Endothelial cell of umbilical vein (primary cell): ENCODE results near the gene LCMT1. TPM values are rescaled to one million over a fixed set of nuclear protein-coding genes. Genes with fewer than 3 reads are reported as not detected.

Experiments
- BruUV-seq: library from RNA; stranded (reverse); fragments of 400-500 nt; replicated peaks from 2 replicates; lab custom pipeline; 2021; lab: Mats Ljungman, UMichigan
- CTCF ChIA-PET: fragments of 300-600, 350-600 bp; sonication (Branson Sonifier 250); formaldehyde crosslinking; loops from one replicate; lab custom pipeline; 2021; ENCODE audit warnings: antibody characterized with exemption, inconsistent platforms; lab: Charles Lee
- POLR2A ChIA-PET: fragments of 300-600, 350-600 bp; sonication (Branson Sonifier 250); formaldehyde crosslinking; loops from one replicate; lab custom pipeline; 2021; ENCODE audit warnings: antibody characterized with exemption, inconsistent platforms; lab: Charles Lee
- DNase-seq: peaks from one replicate; pipeline ENCODE4 v3.0.0-alpha.2; 2011; ENCODE audit warnings: low read depth, low spot score
- FAIRE-seq: peaks from 2 replicates; lab custom pipeline; 2011; peaks lifted over from hg19 to GRCh38; lab: Jason Lieb, UNC
- H2AFZ ChIP-seq: 2 replicates; pipeline ENCODE4 v1.6.0; 2012; ENCODE audit warnings: low read depth, low read length, control low read depth, inconsistent platforms
- H3K27ac ChIP-seq: 2 replicates; pipeline ENCODE4 v1.5.1; 2011; ENCODE audit warnings: low read depth, mild to moderate bottlenecking, control low read depth, low read length, moderate library complexity; ENCODE audit not compliant: insufficient read depth
- H3K27me3 ChIP-seq, 2 experiments: 2 replicates each; pipeline versions ENCODE4 v1.6.0 to v1.6.1; 2011; ENCODE audit warnings: low read length in 2 of 2, mixed read lengths in 1 of 2; ENCODE audit not compliant: control insufficient read depth in 2 of 2, insufficient read depth in 2 of 2
- H3K36me3 ChIP-seq, 2 experiments: 2 replicates in 1 of 2; 3 replicates in 1 of 2; pipeline ENCODE4 v1.5.1; 2011; ENCODE audit warnings: low read length in 2 of 2, mild to moderate bottlenecking in 1 of 2, moderate library complexity in 1 of 2; ENCODE audit not compliant: control insufficient read depth in 2 of 2, insufficient read depth in 2 of 2; ENCODE audit errors: extremely low read depth in 1 of 2
- H3K4me1 ChIP-seq: 3 replicates; pipeline ENCODE4 v1.5.1; 2011; ENCODE audit warnings: mild to moderate bottlenecking, low read length; ENCODE audit not compliant: control insufficient read depth, insufficient read depth; ENCODE audit errors: extremely low read depth
- H3K4me2 ChIP-seq: 2 replicates; pipeline ENCODE4 v1.6.1; 2011; ENCODE audit warnings: low read length, control low read depth, mixed read lengths; ENCODE audit not compliant: insufficient read depth
- H3K4me3 ChIP-seq, 3 experiments: fragments of 200-600 bp in 1 of 3; sonication (generic), shearing (Covaris generic) in 1 of 3; replicated peaks in 1 of 3; 2 replicates each; pipeline ENCODE4 v1.5.1; 2011 to 2016; ENCODE audit warnings: control low read depth in 3 of 3, low read length in 3 of 3, mild to moderate bottlenecking in 2 of 3, inconsistent platforms in 1 of 3, low read depth in 1 of 3, moderate library complexity in 1 of 3; ENCODE audit not compliant: insufficient read depth in 1 of 3
- H3K79me2 ChIP-seq: 2 replicates; pipeline ENCODE4 v1.6.0; 2012; ENCODE audit warnings: low read length, inconsistent platforms; ENCODE audit not compliant: control insufficient read depth, insufficient read depth
- H3K9ac ChIP-seq: replicated peaks from 2 replicates; pipeline ENCODE3; 2011; ENCODE audit warnings: low read length, control low read depth; ENCODE audit not compliant: insufficient read depth; ENCODE audit errors: extremely low read depth
- H3K9me1 ChIP-seq: replicated peaks from 3 replicates; pipeline ENCODE4 v1.6.0; 2011; ENCODE audit warnings: mild to moderate bottlenecking, low read length; ENCODE audit not compliant: control insufficient read depth, insufficient read depth; ENCODE audit errors: extremely low read depth
- H3K9me3 ChIP-seq: replicated peaks from 2 replicates; pipeline ENCODE4 v1.5.1; 2012; ENCODE audit warnings: low read length, inconsistent platforms; ENCODE audit not compliant: control insufficient read depth, insufficient read depth
- H4K20me1 ChIP-seq: replicated peaks from 2 replicates; pipeline ENCODE3; 2011; ENCODE audit warnings: mild to moderate bottlenecking, low read length; ENCODE audit not compliant: control insufficient read depth, insufficient read depth; ENCODE audit errors: extremely low read depth
- CTCF ChIP-seq, 2 donors: IDR thresholded peaks; 1 replicate in 1 of 2; 2 replicates in 1 of 2; pipeline ENCODE4 v1.5.1; 2011; ENCODE audit warnings: low read length in 2 of 2, mild to moderate bottlenecking in 2 of 2, moderate library complexity in 2 of 2, control low read depth in 1 of 2, inconsistent platforms in 1 of 2, low read depth in 1 of 2; ENCODE audit not compliant: insufficient read depth in 1 of 2; ENCODE audit errors: extremely low read depth in 1 of 2
- EZH2 ChIP-seq: IDR thresholded peaks from 2 replicates; pipeline ENCODE4 v1.6.1; 2012; ENCODE audit warnings: borderline replicate concordance, low read depth, mild to moderate bottlenecking, moderate library complexity, low read length, inconsistent platforms; ENCODE audit not compliant: severe bottlenecking
- FOS ChIP-seq: IDR thresholded peaks from 2 replicates; pipeline ENCODE4 v1.6.1; 2011; ENCODE audit warnings: mild to moderate bottlenecking, low read length, moderate library complexity, borderline replicate concordance; ENCODE audit not compliant: insufficient read depth
- GATA2 ChIP-seq: IDR thresholded peaks from 2 replicates; pipeline ENCODE4 v1.7.0; 2011; ENCODE audit warnings: low read depth, mild to moderate bottlenecking, moderate library complexity, mixed read lengths, low read length; ENCODE audit not compliant: insufficient read length, insufficient read depth
- JUN ChIP-seq: IDR thresholded peaks from 2 replicates; pipeline ENCODE4 v1.6.1; 2011; ENCODE audit warnings: borderline replicate concordance, low read depth; ENCODE audit not compliant: insufficient read length, insufficient read depth
- MAX ChIP-seq: IDR thresholded peaks from 2 replicates; pipeline ENCODE4 v1.6.1; 2011; ENCODE audit not compliant: insufficient read depth, insufficient read length
- MYC ChIP-seq: IDR thresholded peaks from one replicate; pipeline ENCODE4 v1.6.1; 2011; ENCODE audit warnings: mild to moderate bottlenecking, low read depth, low read length
- POLR2A ChIP-seq: IDR thresholded peaks from 2 replicates; pipeline ENCODE4 v1.6.1; 2012; ENCODE audit warnings: low read depth, mild to moderate bottlenecking, control low read depth, low read length
- POLR2AphosphoS5 ChIP-seq: IDR thresholded peaks from 2 replicates; pipeline ENCODE4 v1.6.1; 2012; ENCODE audit warnings: low read depth, mild to moderate bottlenecking, control low read depth, low read length, moderate library complexity; ENCODE audit not compliant: insufficient read depth
- dilution Hi-C: fragments of 300-500 bp; cut with MboI; formaldehyde crosslinking; loops from one replicate; pipeline ENCODE4 v1.15.0; 2019; ENCODE audit warnings: low sequenced_read_pairs; ENCODE audit not compliant: extremely low pct_ligation_motif_present
- intact Hi-C: fragments of 100-400 bp; cut with micrococcal nuclease; formaldehyde crosslinking; loops from one replicate; pipeline ENCODE4 v1.10.0; 2022
- polyA plus RNA-seq, 4 experiments: library from polyadenylated mRNA; depleted of rRNA in 3 of 4; stranded (reverse) in 3 of 4; unstranded in 1 of 4; fragments of >200 nt; gene quantifications; 2 replicates each; pipeline versions ENCODE4 v1.2.1 to v1.2.3, GENCODE V29; 2011 to 2012; ENCODE audit warnings: missing spikeins in 1 of 4
- total RNA-seq: library from RNA; stranded (reverse); gene quantifications from 2 replicates; pipeline ENCODE4 v1.2.3, GENCODE V29; 2021

The LCMT1 gene
- total and polyA plus RNA-seq, 2 donors (not counting 3 experiments of a cell fraction or from before 2014, with no cell fraction given), result 23.5 to 36.2 TPM

- FAIRE-seq (no peak), DNase-seq (no peak)
- H3K4me3 ChIP-seq, result no peak overlapping the region
- no peaks in the 10 kb centered on the region for H3K9me1 ChIP-seq
- H3K4me2 ChIP-seq, result no peak overlapping the region
- CTCF ChIA-PET, result interaction anchor here (1.4 kb wide), 1 partner anchor 128 kb away, joined by 3 read pairs; no protein-coding TSS in a partner anchor
- H3K4me1 ChIP-seq, result peaks cover 30% of the 10 kb centered on the region
- intact Hi-C loops, result loop anchor here (2.0 kb wide), 1 partner anchor 569 kb away; the partner anchor contains the start of gene RBBP6
- H3K27ac ChIP-seq, result no peak overlapping the region
- dilution Hi-C loops, result no loop called here
- POLR2A ChIA-PET, result no interaction called here
- no peaks in the 10 kb centered on the region for H3K27me3 ChIP-seq
- no TSS peak for BruUV-seq
- peaks cover 11% of the 10 kb centered on the region for H3K79me2 ChIP-seq
- no peaks in the 10 kb centered on the region for H3K9me3 ChIP-seq
- TF ChIP-seq CTCF (IDR thresholded peaks at IDR 0.05; ENCODE audit: extremely low read depth in 1 of 2, insufficient read depth in 1 of 2, low read depth in 1 of 2, low read length in 2 of 2) (no peak), POLR2AphosphoS5 (no peak), POLR2A (no peak), JUN (no peak), GATA2 (no peak), EZH2 (no peak), MYC (no peak), MAX (no peak), FOS (no peak)
- H4K20me1 ChIP-seq, result no peaks in the 10 kb centered on the region
- H3K9ac ChIP-seq, result no peak overlapping the region
- no peaks in the 10 kb centered on the region for H3K36me3 ChIP-seq
- no peak overlapping the region for H2AFZ ChIP-seq
These were observed 3.5 kb upstream of the LCMT1 start for GRCh38 chr16:25108054-25108453.
